Right cardiac atrium (tissue), 5 donors: Measurements from ENCODE around the gene ABITRAM. TPM values are rescaled to one million over a fixed set of nuclear protein-coding genes. Genes with fewer than 3 reads are reported as not detected.
"Not testable (repeated sequence)": the region's sequence is repeated elsewhere in the genome, so short reads cannot be mapped to it uniquely, and the experiment has no call there.

Source experiments
- ATAC-seq, 2 donors: fragments of 200-7000 bp; cut with Tn5 transposase; one replicate each; pipeline versions ENCODE4 v1.8.0 to v1.9.1; 2020; ENCODE audit warnings: moderate library complexity in 2 of 2, mild to moderate bottlenecking in 1 of 2
- DNase-seq, 3 donors: peaks; one replicate each; pipeline ENCODE4 v3.0.0-alpha.2; 2020
- H3K27ac ChIP-seq: one replicate; pipeline ENCODE4 v1.5.1; 2013; ENCODE audit warnings: mild to moderate bottlenecking, low read length, control low read depth, moderate library complexity
- H3K27me3 ChIP-seq: one replicate; pipeline ENCODE4 v1.6.1; 2013; ENCODE audit not compliant: control insufficient read depth, insufficient read depth
- H3K4me1 ChIP-seq: one replicate; pipeline ENCODE4 v1.6.1; 2013; ENCODE audit warnings: low read length; ENCODE audit not compliant: control insufficient read depth, insufficient read depth
- H3K4me3 ChIP-seq: one replicate; pipeline ENCODE4 v1.5.1; 2013; ENCODE audit warnings: low read length, control low read depth
- H3K9me3 ChIP-seq: one replicate; pipeline ENCODE4 v1.6.1; 2013; ENCODE audit warnings: low read length; ENCODE audit not compliant: control insufficient read depth
- WGBS: extraction: QIAGEN DNeasy Blood & Tissue Kit; methylation state at CpG from one replicate; pipeline ENCODE4 v1.1.7; 2013; 5-methylcytosine and 5-hydroxymethylcytosine counted together
- intact Hi-C, 4 donors: fragments of 100-400 bp; cut with DNase I; formaldehyde crosslinking; loops; one replicate each; pipeline versions ENCODE4 v1.11.0 to v1.14.0; 2022 to 2023
- polyA plus RNA-seq: library from polyadenylated mRNA; stranded (reverse); fragments of 200-250 nt; gene quantifications from one replicate; pipeline ENCODE4 v1.2.3, GENCODE V29; 2013
- total RNA-seq, 4 donors: library from RNA; stranded (reverse); fragmentation: NEBNext Ultra II Directional; extraction: Animal tissue kit (Norgen Biotek cat#: 25700); gene quantifications; one replicate each; pipeline ENCODE4 v1.2.1, GENCODE V29; 2021
- donor health status: healthy with polysubstance abuse.
- donor health status: DM: no; HTN: yes; CAD: no.
- donor health status: DM: no; HTN: no; CAD: no.
- donor health status: DM: no; HTN: yes; CAD: no; lungs with severe emphysema.
- donor health status: DM: yes; HTN: yes; CAD: no.

ABITRAM gene
- total and polyA plus RNA-seq, 5 donors: 5.6 to 12.9 (median 10.1) TPM

DNA sequence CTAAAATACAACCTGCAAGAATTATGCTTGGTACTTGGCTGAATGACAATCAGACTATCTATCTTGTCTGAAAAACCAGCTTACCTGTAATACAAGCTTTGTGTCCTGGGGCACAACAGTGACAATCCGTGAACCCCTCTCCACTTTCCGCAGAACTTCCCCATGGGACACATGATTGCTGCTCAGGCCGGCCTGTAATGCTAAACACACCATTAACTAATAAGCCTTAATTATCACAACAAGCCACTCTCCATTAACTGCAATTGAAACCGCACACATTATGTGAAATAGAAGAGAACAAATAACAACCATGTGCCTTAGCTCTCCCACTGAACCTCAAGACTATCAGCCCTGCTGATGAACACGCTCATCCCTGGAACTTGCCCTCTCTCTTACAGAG lies 34.0 kb upstream of the ABITRAM start:
- intact Hi-C loops: no loop called here
- no peak for DNase-seq

GRCh38 chr9:108903420-108904103 lies 30.6 kb upstream of the ABITRAM start:
- 85% methylated on average over 2 of the region's 2 CpGs for WGBS
- no peaks in the 10 kb centered on the region for H3K9me3 ChIP-seq
- H3K4me3 ChIP-seq: no peak overlapping the region
- no peaks in the 10 kb centered on the region for H3K4me1 ChIP-seq
- no peak overlapping the region for H3K27ac ChIP-seq
- DNase-seq (no peak), ATAC-seq (no peak)
- no peaks in the 10 kb centered on the region for H3K27me3 ChIP-seq
- intact Hi-C loops: no loop called here

More for the DNA sequence above, 34.0 kb upstream of the ABITRAM start:
- Histone ChIP-seq H3K27me3 (no peaks in the 10 kb centered on the region), H3K4me1 (no peaks in the 10 kb centered on the region), H3K27ac (no peak overlapping the region), H3K9me3 (no peaks in the 10 kb centered on the region), H3K4me3 (no peak overlapping the region)
- 93% methylated on average over 5 of the region's 5 CpGs for WGBS
- ATAC-seq: no peak

GRCh38 chr9:108904161-108904560 lies 30.0 kb upstream of the ABITRAM start:
- no peak for ATAC-seq
- Histone ChIP-seq H3K4me1 (no peaks in the 10 kb centered on the region), H3K4me3 (no peak overlapping the region), H3K27me3 (no peaks in the 10 kb centered on the region), H3K9me3 (no peaks in the 10 kb centered on the region), H3K27ac (no peak overlapping the region)
- 89% methylated on average over 3 of the region's 3 CpGs for WGBS
- intact Hi-C loops: no loop called here
- no peak for DNase-seq

- no peaks in the 10 kb centered on the region for H3K9me3 ChIP-seq
- no peak for DNase-seq
- no peak for ATAC-seq
- WGBS: 91% methylated on average over 2 of the region's 2 CpGs
- H3K4me3 ChIP-seq: no peak overlapping the region
- H3K4me1 ChIP-seq: no peaks in the 10 kb centered on the region
- intact Hi-C loops: no loop called here
- H3K27ac ChIP-seq: no peak overlapping the region
- no peaks in the 10 kb centered on the region for H3K27me3 ChIP-seq
Observed at GRCh38 chr9:108905494-108905893, 28.7 kb upstream of the ABITRAM start.

DNA sequence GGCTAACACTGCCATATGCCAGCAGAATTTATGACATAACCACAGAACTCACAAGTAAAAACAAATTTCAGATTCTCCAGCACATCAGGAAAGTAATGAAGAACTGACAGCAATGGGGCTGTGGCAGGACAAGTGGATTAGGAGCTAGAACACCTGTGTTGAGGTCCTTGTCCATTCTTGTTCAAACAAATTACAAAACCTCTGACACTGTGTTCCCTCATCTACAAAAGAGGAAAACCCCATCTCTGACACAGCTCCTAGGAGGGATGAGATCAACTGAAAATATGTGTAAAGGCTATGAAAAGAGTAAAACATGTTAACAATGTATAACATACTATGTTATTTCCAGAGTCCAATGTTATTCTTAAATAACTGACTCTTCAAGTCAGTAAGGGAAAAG lies 23.8 kb upstream of the ABITRAM start:
- no peak overlapping the region for H3K4me3 ChIP-seq
- no peak for ATAC-seq
- no peaks in the 10 kb centered on the region for H3K27me3 ChIP-seq
- no peak for DNase-seq
- no peaks in the 10 kb centered on the region for H3K9me3 ChIP-seq
- intact Hi-C loops: no loop called here
- H3K27ac ChIP-seq: no peak overlapping the region
- no peaks in the 10 kb centered on the region for H3K4me1 ChIP-seq

GRCh38 chr9:108910914-108911313 lies 23.3 kb upstream of the ABITRAM start:
- no peaks in the 10 kb centered on the region for H3K9me3 ChIP-seq
- H3K27me3 ChIP-seq: no peaks in the 10 kb centered on the region
- no peaks in the 10 kb centered on the region for H3K4me1 ChIP-seq
- H3K27ac ChIP-seq: no peak overlapping the region
- intact Hi-C loops: no loop called here
- no peak overlapping the region for H3K4me3 ChIP-seq
- ATAC-seq (no peak), DNase-seq (no peak)
- 94% methylated on average over 2 of the region's 2 CpGs for WGBS

GRCh38 chr9:108911820-108912219 lies 22.4 kb upstream of the ABITRAM start:
- Histone ChIP-seq H3K27ac (no peak overlapping the region), H3K4me1 (no peaks in the 10 kb centered on the region), H3K27me3 (no peaks in the 10 kb centered on the region), H3K9me3 (no peaks in the 10 kb centered on the region), H3K4me3 (no peak overlapping the region)
- DNase-seq: no peak
- intact Hi-C loops: no loop called here
- no peak for ATAC-seq
- 32% methylated on average over 1 of the region's 1 CpG for whole genome bisulfite sequencing

DNA sequence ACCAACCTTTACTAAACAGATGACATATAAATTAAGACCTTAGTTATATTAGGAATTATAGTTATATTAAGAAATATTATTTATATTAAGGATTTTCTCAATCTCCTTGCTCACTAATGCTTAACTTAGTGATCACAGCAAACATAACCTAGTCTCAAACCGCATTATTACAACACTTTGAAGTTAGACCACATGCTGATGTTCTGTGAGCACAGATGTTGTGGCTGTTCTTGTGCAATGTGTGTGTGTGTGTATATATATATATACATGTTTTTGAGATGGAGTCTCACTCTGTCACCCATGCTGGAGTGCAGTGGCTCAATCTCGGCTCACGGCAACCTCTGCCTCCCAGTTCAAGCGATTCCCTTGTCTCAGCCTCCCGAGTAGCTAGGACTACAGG lies 20.8 kb upstream of the ABITRAM start:
- 91% methylated on average over 5 of the region's 5 CpGs for WGBS
- no peak overlapping the region for H3K4me3 ChIP-seq
- intact Hi-C loops: no loop called here
- DNase-seq: no peak
- H3K27me3 ChIP-seq: no peaks in the 10 kb centered on the region
- no peak for ATAC-seq
- no peaks in the 10 kb centered on the region for H3K4me1 ChIP-seq
- no peaks in the 10 kb centered on the region for H3K9me3 ChIP-seq
- no peak overlapping the region for H3K27ac ChIP-seq

- Histone ChIP-seq H3K27me3 (no peaks in the 10 kb centered on the region), H3K9me3 (no peaks in the 10 kb centered on the region), H3K27ac (no peak overlapping the region), H3K4me3 (no peak overlapping the region), H3K4me1 (no peaks in the 10 kb centered on the region)
- WGBS: 86% methylated on average over 6 of the region's 6 CpGs
- no peak for DNase-seq
- no peak for ATAC-seq
- intact Hi-C loops: no loop called here
Observed at GRCh38 chr9:108919517-108919916, 14.7 kb upstream of the ABITRAM start.

DNA sequence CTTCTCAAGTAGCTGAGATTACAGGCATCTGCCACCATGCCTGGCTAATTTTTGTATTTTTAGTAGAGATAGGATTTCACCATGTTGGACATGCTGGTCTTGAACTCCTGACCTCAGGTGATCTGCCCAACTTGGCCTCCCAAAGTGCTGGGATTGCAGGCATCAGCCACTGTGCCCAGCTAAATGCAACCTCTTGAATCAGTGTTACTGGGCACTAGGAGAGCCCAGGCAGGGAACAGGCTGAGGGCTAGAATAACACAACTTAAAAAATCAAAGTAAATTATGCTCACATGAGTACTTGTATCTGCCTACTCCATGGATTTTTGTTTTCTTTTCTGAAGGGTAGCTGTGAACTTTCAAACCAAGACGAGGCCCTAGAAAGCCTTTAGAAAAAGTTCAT lies 13.8 kb upstream of the ABITRAM start:
- 93% methylated on average over 1 of the region's 1 CpG for WGBS
- intact Hi-C loops, H3K4me1 ChIP-seq, H3K4me3 ChIP-seq, H3K27me3 ChIP-seq, H3K9me3 ChIP-seq, DNase-seq, H3K27ac ChIP-seq, ATAC-seq: not testable (repeated sequence)

GRCh38 chr9:108921200-108921599 lies 13.0 kb upstream of the ABITRAM start:
- Histone ChIP-seq H3K4me1 (no peaks in the 10 kb centered on the region), H3K27ac (no peak overlapping the region), H3K4me3 (no peak overlapping the region), H3K27me3 (no peaks in the 10 kb centered on the region), H3K9me3 (no peaks in the 10 kb centered on the region)
- no peak for DNase-seq
- 96% methylated on average over 1 of the region's 1 CpG for WGBS
- intact Hi-C loops: no loop called here
- ATAC-seq: no peak

GRCh38 chr9:108924466-108924865 lies 9.7 kb upstream of the ABITRAM start:
- Histone ChIP-seq H3K27me3 (no peaks in the 10 kb centered on the region), H3K4me1 (no peaks in the 10 kb centered on the region), H3K4me3 (no peak overlapping the region), H3K27ac (no peak overlapping the region), H3K9me3 (no peaks in the 10 kb centered on the region)
- DNase-seq (no peak), ATAC-seq (no peak)
- intact Hi-C loops: no loop called here
